Measurements from ENCODE around the gene RSPH9.

Gene RSPH9

DNA sequence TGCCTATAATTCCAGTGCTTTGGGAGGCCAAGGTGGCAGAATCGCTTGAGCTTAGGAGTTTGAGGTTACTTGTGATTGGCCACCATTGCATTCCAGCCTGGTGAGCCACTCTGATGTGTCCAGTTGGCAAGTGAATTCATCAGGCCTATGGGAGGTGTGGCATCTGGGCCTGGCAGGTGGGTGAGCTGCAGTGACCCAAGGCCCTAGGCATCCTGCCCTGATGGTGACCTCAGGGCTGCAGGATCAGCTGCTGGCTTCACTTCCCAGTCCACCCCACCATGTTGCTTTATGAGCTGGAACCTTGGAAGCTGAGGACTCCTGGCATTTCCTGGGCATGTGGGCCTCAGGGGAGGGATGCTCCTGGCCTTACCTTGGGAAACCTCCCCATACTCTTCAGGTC lies 20.5 kb downstream of the RSPH9 start:
- TF ChIP-seq, protein P1, sequence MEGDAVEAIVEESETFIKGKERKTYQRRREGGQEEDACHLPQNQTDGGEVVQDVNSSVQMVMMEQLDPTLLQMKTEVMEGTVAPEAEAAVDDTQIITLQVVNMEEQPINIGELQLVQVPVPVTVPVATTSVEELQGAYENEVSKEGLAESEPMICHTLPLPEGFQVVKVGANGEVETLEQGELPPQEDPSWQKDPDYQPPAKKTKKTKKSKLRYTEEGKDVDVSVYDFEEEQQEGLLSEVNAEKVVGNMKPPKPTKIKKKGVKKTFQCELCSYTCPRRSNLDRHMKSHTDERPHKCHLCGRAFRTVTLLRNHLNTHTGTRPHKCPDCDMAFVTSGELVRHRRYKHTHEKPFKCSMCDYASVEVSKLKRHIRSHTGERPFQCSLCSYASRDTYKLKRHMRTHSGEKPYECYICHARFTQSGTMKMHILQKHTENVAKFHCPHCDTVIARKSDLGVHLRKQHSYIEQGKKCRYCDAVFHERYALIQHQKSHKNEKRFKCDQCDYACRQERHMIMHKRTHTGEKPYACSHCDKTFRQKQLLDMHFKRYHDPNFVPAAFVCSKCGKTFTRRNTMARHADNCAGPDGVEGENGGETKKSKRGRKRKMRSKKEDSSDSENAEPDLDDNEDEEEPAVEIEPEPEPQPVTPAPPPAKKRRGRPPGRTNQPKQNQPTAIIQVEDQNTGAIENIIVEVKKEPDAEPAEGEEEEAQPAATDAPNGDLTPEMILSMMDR (IDR thresholded peaks at IDR 0.05; ENCODE audit: low read depth, low read length) = no peak
- H3K27me3 ChIP-seq = no peaks in the 10 kb centered on the region
- H3K9me3 ChIP-seq = peaks cover 7% of the 10 kb centered on the region
- H3K4me1 ChIP-seq = peaks cover 19% of the 10 kb centered on the region
- no peak overlapping the region for H3K4me3 ChIP-seq (ENCODE audit: low read depth, low read length)
- no peaks in the 10 kb centered on the region for H3K36me3 ChIP-seq
- DNase-seq = no peak

DNA sequence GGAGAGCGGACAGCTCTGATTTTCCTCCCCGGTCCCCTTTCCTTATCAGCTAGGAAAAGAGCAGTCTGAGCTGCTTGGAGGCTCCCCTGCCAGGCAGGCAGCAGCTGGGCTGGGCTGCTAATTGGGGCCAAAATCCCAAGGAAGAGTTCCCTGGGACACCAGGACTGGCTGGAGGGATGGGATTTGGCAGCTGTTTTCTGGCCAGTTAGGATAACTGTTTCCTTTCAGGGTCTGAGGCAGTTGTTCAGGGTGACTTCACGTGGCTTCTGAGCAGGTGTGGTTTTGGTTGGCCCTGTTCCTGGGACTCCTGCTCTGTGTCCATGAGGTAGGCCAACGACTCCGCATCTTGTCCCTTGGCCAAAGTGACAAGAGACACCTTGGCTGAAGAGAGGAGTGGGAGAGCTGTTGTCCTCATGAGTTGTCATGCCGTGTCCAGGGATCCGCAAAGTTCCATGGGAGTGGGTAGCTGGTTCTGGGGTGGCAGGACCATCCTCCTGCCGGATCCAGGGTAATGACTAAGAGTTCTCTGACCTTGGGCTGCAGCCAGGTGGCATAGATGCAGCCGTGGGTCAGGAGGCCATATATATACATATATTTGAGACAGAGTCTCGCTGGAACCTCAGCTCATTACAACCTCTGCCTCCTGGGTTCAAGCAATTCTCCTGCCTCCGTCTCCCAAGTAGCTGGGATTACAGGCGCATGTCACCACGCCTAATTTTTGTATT lies 21.5 kb downstream of the RSPH9 start:
- Histone ChIP-seq H3K9me3 (no peaks in the 10 kb centered on the region), H3K4me1 (peaks cover 19% of the 10 kb centered on the region), H3K36me3 (peaks cover 5% of the 10 kb centered on the region), H3K4me3 (ENCODE audit: low read depth, low read length) (no peak overlapping the region), H3K27me3 (no peaks in the 10 kb centered on the region)
- TF ChIP-seq, protein P1 (IDR thresholded peaks at IDR 0.05; ENCODE audit: low read depth, low read length) = no peak
- DNase-seq = no peak

DNA sequence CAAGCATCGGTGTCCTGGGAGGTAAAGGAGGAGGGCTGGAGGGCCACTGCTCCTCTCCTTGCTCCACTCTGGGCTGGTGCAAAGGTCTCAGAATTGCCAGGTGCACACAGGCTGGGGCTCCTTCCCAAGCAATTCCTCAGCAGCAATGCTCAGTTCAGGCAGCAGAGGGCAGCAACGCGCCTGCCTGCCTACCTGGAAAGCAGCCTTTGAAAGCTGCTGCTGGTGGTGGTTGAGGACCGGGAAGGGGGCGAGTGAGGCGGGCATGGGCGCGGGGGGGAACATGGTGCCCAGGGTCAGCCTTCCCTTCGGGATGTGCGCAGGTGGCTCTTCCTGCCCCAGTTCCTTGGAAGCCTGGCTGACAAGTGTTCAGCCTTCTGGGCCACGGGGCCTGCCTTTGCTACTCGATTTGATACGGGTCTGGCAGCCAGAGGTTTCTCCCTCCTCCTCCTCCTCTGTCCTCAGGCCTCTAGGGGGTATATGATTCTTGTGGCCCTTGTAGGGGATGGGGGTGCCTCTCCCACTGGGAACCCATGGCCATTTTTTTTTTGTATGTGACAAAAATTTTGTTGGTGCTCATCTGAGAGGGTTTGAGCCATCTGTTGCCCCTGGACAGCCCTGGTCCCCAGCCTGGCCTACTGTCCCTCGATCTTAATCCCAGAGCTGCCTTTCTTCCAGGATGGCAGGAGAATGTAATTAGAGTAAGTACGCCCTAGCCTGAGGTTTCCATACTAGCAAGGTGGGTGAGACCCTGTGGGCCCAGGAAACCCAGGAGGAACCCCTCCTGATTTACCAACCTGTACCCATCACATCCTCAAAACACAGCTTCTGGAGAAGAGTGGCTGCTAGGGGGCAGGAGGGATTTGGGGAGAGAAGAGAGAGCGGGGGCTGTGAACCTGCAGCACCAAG lies 22.7 kb downstream of the RSPH9 start:
- peak; percentile 81 for DNase-seq
- H3K4me3 ChIP-seq (ENCODE audit: low read depth, low read length) = peak overlapping the region; percentile 36

DNA sequence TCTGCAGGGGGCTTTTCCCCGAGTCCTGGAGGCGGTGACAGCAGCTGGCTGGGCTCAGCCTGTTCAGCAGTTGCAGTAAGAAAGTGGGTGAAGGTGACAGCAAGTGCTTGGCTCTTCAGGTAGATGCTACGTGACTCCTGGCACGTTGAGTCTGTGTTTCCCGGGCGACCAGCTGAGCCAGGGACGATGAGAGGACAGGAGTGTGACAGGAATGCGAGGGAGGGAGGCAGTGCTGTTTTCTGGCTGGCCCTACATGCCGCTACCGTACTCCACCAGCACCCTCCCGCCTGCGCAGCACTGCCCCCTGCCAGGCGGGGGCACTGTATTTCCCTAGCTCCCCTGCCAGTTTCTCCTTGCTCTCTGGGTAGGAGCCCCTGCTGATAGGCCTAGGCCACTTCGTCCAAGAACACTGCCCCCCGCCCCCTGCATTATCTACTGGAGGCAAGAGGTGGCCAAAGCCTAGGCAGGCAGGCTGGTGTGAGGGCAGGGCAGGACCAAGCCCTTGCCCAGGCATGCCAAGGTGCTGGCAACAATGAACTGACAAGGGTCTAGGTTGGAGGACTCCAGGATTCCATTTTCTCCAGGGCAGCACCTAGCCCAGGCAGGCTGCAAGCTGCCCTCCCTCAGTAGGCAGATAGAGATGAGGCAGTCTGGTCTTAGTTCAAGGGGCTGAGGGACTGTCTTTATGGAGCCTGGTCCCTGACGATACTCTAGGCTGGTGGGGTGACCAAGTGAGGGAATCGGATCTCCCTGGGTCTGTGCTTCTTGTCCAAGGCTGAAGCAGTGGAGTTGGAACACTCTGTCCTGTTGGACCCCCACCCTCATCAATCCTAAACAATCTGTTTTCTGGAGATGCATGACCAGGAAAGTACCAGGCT lies 23.6 kb downstream of the RSPH9 start:
- Histone ChIP-seq H3K27me3 (no peaks in the 10 kb centered on the region), H3K9me3 (no peaks in the 10 kb centered on the region), H3K36me3 (peaks cover 22% of the 10 kb centered on the region), H3K4me1 (peaks cover 19% of the 10 kb centered on the region), H3K4me3 (ENCODE audit: low read depth, low read length) (peak overlapping the region; percentile 36)
- DNase-seq = peak; percentile 77
- TF ChIP-seq, protein P1 (IDR thresholded peaks at IDR 0.05; ENCODE audit: low read depth, low read length) = peak; percentile 77

More for the DNA sequence above, 22.7 kb downstream of the RSPH9 start:
- Histone ChIP-seq H3K27me3 (no peaks in the 10 kb centered on the region), H3K36me3 (peaks cover 17% of the 10 kb centered on the region), H3K4me1 (peaks cover 19% of the 10 kb centered on the region), H3K9me3 (no peaks in the 10 kb centered on the region)
- TF ChIP-seq, protein P1 (IDR thresholded peaks at IDR 0.05; ENCODE audit: low read depth, low read length) = peak; percentile 90

DNA sequence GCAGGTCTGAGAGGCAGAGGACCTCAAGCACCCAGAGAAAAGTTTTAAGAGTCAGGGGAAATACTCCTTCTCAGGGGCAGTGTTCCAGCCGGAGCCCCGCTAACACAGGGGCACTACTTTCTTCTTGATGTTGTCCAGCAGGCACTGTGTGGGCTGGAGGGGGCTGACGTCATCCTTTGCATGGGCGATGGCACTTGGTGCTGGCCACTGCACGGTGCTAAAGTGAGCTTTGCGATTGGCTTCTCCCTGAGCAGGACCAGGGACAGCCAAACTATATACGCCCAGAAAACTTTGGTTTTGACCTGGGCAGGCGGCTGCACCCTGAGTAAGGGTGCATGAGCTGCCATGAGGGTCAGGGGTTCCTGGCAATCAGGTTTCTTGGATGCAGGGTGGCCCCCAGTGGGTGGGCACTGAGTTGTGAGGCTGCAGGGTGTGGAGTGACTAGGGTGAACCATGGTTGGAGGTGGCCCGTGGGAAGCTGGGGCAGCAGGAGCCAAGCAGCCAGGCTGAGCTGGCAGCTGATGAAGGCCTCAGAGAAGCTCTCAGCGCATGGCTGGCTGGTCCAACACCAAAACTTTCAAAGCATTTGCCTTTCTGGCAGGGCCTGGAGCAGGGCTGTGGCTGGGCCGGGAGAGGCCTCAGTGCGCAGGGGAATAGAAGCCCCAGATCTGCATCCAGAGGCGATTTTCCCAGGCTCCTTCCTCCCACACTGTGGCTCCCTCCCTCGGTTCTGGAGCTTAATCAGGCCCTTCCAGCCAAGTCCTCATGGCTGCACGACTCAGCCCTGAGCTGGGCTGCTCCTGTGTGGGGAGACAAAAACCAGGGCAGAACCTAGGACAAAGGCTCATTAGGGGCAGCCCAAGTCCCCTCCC lies 24.4 kb downstream of the RSPH9 start:
- peak; percentile 42 for DNase-seq
- H3K4me3 ChIP-seq (ENCODE audit: low read depth, low read length) = no peak overlapping the region
- H3K27me3 ChIP-seq = no peaks in the 10 kb centered on the region
- peaks cover 19% of the 10 kb centered on the region for H3K4me1 ChIP-seq
- no peaks in the 10 kb centered on the region for H3K9me3 ChIP-seq
- TF ChIP-seq, protein P1 (IDR thresholded peaks at IDR 0.05; ENCODE audit: low read depth, low read length) = no peak
- peaks cover 30% of the 10 kb centered on the region for H3K36me3 ChIP-seq

All from BE2C (cell line).